Thymus (tissue), 11 donors: ENCODE results near the gene SNX18. TPM values are rescaled to one million over a fixed set of nuclear protein-coding genes. Genes with fewer than 3 reads are reported as not detected.

Experiments
- DNase-seq, 9 donors: peaks; one replicate each; pipeline ENCODE4 v3.0.0-alpha.2; 2013; ENCODE audit warnings: low spot score in 9 of 9, low read depth in 6 of 9, missing footprints in 1 of 9
- H3K27ac ChIP-seq, 2 donors: one replicate each; pipeline ENCODE4 v1.5.1; 2013; ENCODE audit warnings: control low read depth in 1 of 2, low read depth in 1 of 2, low read length in 1 of 2, mild to moderate bottlenecking in 1 of 2, moderate library complexity in 1 of 2
- H3K27me3 ChIP-seq, 2 donors: one replicate each; pipeline ENCODE4 v1.5.1; 2013; ENCODE audit warnings: low read length in 1 of 2; ENCODE audit not compliant: control insufficient read depth in 2 of 2, insufficient read depth in 1 of 2
- H3K36me3 ChIP-seq, 2 donors: one replicate each; pipeline ENCODE4 v1.5.1; 2013; ENCODE audit warnings: low read length in 1 of 2, mild to moderate bottlenecking in 1 of 2, moderate library complexity in 1 of 2; ENCODE audit not compliant: control insufficient read depth in 2 of 2, insufficient read depth in 2 of 2
- H3K4me1 ChIP-seq, 2 donors: one replicate each; pipeline ENCODE4 v1.5.1; 2013; ENCODE audit warnings: low read length in 2 of 2; ENCODE audit not compliant: control insufficient read depth in 2 of 2, insufficient read depth in 2 of 2
- H3K4me3 ChIP-seq, 2 donors: one replicate each; pipeline ENCODE4 v1.5.1; 2013; ENCODE audit warnings: low read length in 2 of 2, control low read depth in 1 of 2, mild to moderate bottlenecking in 1 of 2
- H3K9me3 ChIP-seq, 2 donors: one replicate each; pipeline ENCODE4 v1.5.1; 2013; ENCODE audit warnings: low read length in 1 of 2, mild to moderate bottlenecking in 1 of 2; ENCODE audit not compliant: control insufficient read depth in 2 of 2, insufficient read depth in 1 of 2
- WGBS: extraction: QIAGEN DNeasy Blood & Tissue Kit; methylation state at CpG from one replicate; pipeline ENCODE4 v1.1.7; 2013; 5-methylcytosine and 5-hydroxymethylcytosine counted together
- polyA plus RNA-seq: library from polyadenylated mRNA; stranded (reverse); fragments of 200-250 nt; gene quantifications from one replicate; pipeline ENCODE4 v1.2.3, GENCODE V29; 2013
- total RNA-seq: library from RNA; stranded (reverse); fragments of 120-200 nt; gene quantifications from one replicate; pipeline ENCODE4 v1.2.4, GENCODE V29; 2013
- donor health status: healthy.

Gene SNX18
- total and polyA plus RNA-seq, 2 donors = 7.8 to 8.5 TPM

DNA sequence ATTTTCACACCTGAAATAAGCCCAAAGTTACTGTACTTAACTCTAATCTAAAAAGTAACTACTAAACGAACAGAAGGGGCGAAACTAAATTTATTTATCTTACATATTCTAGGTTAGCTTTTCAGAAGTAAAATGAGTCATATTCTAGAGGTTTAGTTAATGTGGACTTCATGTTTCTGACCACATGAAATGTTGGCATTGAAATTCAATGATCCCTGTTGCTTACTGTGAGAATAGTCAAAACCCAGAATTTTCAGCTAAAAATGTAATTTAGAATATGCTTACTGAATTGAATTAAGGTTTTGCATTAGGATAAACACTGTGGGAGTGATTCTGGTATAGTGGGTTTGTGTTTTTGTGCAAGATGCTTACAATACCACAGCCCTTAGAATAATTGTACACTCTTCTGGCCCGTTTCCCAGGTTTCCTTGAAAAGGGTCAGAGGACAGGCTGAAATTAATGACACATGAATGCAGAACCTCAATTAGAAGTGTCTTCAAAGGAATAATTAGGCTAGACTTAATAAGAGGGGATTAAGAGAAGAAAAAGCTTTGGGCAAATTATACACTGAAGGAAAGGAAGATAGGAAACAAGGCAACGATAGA lies 1.4 kb upstream of the SNX18 start:
- Histone ChIP-seq H3K36me3 (peaks cover 0 to 2% of the 10 kb centered on the region in 2 donors), H3K4me1 (peaks cover 16 to 19% of the 10 kb centered on the region in 2 donors), H3K9me3 (peaks cover 0 to 8% of the 10 kb centered on the region in 2 donors), H3K27me3 (peaks cover 0 to 10% of the 10 kb centered on the region in 2 donors), H3K27ac (no peak overlapping the region), H3K4me3 (no peak overlapping the region)
- no peak for DNase-seq
- WGBS = 90% methylated on average over 4 of the region's 4 CpGs

DNA sequence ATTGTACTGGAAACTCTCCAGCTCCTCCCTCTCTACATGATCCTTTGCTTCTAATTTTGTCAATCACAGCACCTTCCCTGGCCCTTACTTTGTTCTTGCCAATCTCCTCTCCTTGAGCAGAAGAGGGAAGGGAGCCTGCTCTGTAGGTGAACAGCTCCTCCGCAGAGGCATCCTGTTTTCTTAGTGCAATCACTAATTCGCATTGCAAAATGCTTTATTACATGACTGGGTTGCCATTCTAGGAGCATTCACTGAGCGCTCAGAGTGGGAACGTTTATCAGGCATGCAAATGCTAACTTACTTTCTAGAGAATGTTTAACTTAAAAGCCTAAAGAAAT lies 416 bp upstream of the SNX18 start:
- peaks cover 17 to 19% of the 10 kb centered on the region in 2 donors for H3K4me1 ChIP-seq
- H3K9me3 ChIP-seq = peaks cover 0 to 8% of the 10 kb centered on the region in 2 donors
- peaks cover 0 to 2% of the 10 kb centered on the region in 2 donors for H3K36me3 ChIP-seq
- H3K4me3 ChIP-seq = peak overlapping the region; percentile 10 to 87
- peaks cover 0 to 10% of the 10 kb centered on the region in 2 donors for H3K27me3 ChIP-seq
- no peak for DNase-seq
- WGBS = 6% methylated on average over 4 of the region's 4 CpGs
- no peak overlapping the region for H3K27ac ChIP-seq

DNA sequence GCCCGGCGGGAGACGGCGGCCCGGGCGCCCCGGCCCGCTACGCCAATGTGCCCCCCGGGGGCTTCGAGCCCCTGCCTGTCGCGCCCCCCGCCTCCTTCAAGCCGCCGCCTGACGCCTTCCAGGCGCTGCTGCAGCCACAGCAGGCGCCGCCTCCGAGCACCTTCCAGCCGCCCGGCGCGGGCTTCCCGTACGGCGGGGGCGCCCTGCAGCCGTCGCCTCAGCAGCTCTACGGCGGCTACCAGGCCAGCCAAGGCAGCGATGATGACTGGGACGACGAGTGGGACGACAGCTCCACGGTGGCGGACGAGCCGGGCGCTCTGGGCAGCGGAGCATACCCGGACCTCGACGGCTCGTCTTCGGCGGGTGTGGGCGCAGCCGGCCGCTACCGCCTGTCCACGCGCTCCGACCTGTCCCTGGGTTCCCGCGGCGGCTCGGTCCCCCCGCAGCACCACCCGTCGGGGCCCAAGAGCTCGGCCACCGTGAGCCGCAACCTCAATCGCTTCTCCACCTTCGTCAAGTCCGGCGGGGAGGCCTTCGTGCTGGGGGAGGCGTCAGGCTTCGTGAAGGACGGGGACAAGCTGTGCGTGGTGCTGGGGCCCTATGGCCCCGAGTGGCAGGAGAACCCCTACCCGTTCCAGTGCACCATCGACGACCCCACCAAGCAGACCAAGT lies 723 bp downstream of the SNX18 start:
- Histone ChIP-seq H3K27ac (peak overlapping the region in 1 of 2 donors; percentile 92), H3K9me3 (peaks cover 0 to 8% of the 10 kb centered on the region in 2 donors), H3K36me3 (peaks cover 0 to 2% of the 10 kb centered on the region in 2 donors), H3K27me3 (peaks cover 0 to 10% of the 10 kb centered on the region in 2 donors), H3K4me3 (peak overlapping the region; percentile 58 to 87), H3K4me1 (peaks cover 17 to 19% of the 10 kb centered on the region in 2 donors)
- DNase-seq = peak in 6 of 9 donors; percentile 22 to 74 (median 46)
- 25% methylated on average over 79 of the region's 79 CpGs for WGBS

DNA sequence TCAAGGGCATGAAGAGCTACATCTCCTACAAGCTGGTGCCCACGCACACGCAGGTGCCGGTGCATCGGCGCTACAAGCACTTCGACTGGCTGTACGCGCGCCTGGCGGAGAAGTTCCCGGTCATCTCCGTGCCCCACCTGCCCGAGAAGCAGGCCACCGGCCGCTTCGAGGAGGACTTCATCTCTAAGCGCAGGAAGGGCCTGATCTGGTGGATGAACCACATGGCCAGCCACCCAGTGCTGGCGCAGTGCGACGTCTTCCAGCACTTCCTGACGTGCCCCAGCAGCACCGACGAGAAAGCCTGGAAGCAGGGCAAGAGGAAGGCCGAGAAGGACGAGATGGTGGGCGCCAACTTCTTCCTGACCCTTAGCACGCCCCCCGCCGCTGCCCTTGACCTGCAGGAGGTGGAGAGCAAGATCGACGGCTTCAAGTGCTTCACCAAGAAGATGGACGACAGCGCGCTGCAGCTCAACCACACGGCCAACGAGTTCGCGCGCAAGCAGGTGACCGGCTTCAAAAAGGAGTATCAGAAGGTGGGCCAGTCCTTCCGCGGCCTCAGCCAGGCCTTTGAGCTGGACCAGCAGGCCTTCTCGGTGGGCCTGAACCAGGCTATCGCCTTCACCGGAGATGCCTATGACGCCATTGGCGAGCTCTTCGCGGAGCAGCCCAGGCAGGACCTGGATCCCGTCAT lies 1.4 kb downstream of the SNX18 start:
- H3K4me1 ChIP-seq = peaks cover 17 to 19% of the 10 kb centered on the region in 2 donors
- H3K9me3 ChIP-seq = peaks cover 0 to 8% of the 10 kb centered on the region in 2 donors
- peak overlapping the region in 1 of 2 donors; percentile 12 for H3K27ac ChIP-seq
- peak overlapping the region; percentile 58 to 87 for H3K4me3 ChIP-seq
- peaks cover 0 to 10% of the 10 kb centered on the region in 2 donors for H3K27me3 ChIP-seq
- WGBS = 96% methylated on average over 50 of the region's 50 CpGs
- H3K36me3 ChIP-seq = peaks cover 0 to 2% of the 10 kb centered on the region in 2 donors
- no peak for DNase-seq

DNA sequence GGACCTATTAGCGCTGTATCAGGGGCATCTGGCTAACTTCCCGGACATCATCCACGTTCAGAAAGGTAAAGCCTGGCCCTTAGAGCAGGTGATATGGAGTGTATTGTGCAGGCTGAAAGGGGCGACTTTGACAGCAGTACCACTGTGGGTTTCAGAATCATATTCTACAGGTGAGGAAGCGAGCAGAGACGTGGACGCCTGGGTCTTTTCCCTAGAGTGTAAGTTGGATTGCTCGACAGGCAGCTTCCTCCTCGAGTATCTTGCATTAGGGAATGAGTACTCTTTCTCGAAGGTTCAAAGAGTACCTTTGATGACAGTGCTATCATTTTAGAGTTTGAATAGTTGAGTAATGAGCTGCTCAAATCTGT lies 1.9 kb downstream of the SNX18 start:
- H3K27me3 ChIP-seq = peaks cover 0 to 10% of the 10 kb centered on the region in 2 donors
- H3K36me3 ChIP-seq = peaks cover 0 to 2% of the 10 kb centered on the region in 2 donors
- 92% methylated on average over 10 of the region's 10 CpGs for WGBS
- peaks cover 17 to 19% of the 10 kb centered on the region in 2 donors for H3K4me1 ChIP-seq
- H3K27ac ChIP-seq = peak overlapping the region in 1 of 2 donors; percentile 12
- H3K9me3 ChIP-seq = peaks cover 0 to 8% of the 10 kb centered on the region in 2 donors
- peak overlapping the region; percentile 38 to 58 for H3K4me3 ChIP-seq
- DNase-seq = no peak

DNA sequence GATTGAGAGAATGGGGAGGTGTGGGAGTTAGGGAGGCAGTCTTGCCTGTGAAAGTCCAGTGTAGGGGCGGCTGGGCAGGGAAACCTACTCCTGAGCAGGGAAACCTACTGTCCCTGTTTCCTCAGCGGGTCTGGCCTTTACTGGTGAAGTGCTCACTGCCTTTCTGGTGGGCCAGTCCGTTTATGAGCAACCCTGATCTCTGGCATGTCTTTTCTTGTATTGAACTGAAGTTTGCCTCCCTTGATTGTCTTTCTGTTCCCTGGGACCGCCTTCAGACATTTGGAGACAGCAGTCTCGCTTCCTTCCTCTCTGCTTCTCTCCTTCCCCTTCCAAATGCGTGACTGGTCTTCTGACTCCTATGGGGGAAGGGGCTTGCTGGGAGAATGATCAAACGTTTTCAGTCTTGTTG lies 2.9 kb downstream of the SNX18 start:
- WGBS = 37% methylated on average over 7 of the region's 7 CpGs
- H3K9me3 ChIP-seq = peaks cover 0 to 8% of the 10 kb centered on the region in 2 donors
- peak overlapping the region; percentile 39 to 43 for H3K27ac ChIP-seq
- H3K27me3 ChIP-seq = peaks cover 0 to 7% of the 10 kb centered on the region in 2 donors
- DNase-seq = peak in 1 of 9 donors; percentile 27
- peaks cover 0 to 4% of the 10 kb centered on the region in 2 donors for H3K36me3 ChIP-seq
- peaks cover 17 to 19% of the 10 kb centered on the region in 2 donors for H3K4me1 ChIP-seq
- peak overlapping the region; percentile 38 to 58 for H3K4me3 ChIP-seq

DNA sequence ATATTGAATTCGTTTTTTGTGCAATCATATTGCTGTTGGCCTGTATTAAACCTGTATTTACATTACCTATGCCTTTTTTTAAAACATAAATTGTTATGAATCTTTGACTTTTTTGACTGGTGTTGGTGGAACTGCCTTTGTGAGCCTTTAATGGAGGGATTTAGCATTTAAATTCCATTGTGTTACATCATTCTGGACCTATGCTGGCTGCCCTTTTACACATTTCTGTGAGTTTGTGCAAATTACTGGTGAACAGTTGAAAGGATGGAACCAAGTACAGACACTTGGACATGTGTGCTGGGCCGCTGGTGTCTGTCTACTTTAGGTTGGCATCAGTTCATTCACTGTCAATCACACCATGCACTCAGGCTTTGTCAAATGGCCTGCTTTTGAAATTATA lies 3.4 kb downstream of the SNX18 start:
- Histone ChIP-seq H3K9me3 (peaks cover 0 to 8% of the 10 kb centered on the region in 2 donors), H3K4me1 (peaks cover 17 to 19% of the 10 kb centered on the region in 2 donors), H3K36me3 (peaks cover 0 to 4% of the 10 kb centered on the region in 2 donors), H3K27ac (no peak overlapping the region), H3K27me3 (peaks cover 0 to 5% of the 10 kb centered on the region in 2 donors), H3K4me3 (peak overlapping the region; percentile 38 to 58)
- no peak for DNase-seq
- 86% methylated on average over 2 of the region's 2 CpGs for WGBS

DNA sequence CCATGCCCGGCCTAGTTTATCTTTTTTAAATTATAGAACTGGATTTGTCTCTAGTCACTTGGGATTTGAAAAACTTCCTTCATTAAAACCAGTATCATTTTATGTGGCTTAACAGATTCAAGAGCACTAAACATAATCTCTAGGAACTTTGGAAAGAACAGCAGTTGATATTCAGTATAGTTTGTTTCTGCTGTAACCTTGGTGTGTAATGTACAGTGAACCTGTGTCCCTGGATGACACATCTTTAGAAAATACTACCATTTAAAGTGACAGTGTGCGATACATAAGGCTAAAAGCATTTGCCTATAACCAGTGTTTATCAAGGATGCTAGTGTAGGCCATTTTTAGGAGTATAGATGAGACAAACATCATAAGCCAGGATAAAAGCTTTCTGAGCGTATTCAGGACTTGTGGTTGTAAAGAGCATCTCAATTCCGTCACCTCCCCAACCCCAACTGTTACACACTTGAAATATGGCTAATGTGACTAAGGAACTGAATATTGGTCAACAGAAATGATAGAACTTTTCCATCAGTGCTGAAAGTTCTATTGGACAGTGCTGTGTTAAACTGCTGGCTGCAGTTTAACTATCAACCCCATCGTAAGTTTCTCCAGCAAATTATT lies 4.4 kb downstream of the SNX18 start:
- WGBS = 96% methylated on average over 5 of the region's 5 CpGs
- Histone ChIP-seq H3K9me3 (peaks cover 0 to 8% of the 10 kb centered on the region in 2 donors), H3K4me1 (peaks cover 17 to 19% of the 10 kb centered on the region in 2 donors), H3K27ac (no peak overlapping the region), H3K27me3 (peaks cover 0 to 5% of the 10 kb centered on the region in 2 donors), H3K36me3 (peaks cover 0 to 4% of the 10 kb centered on the region in 2 donors), H3K4me3 (no peak overlapping the region)
- no peak for DNase-seq
